ENCODE results near the gene PGAM5. TPM values are rescaled to one million over a fixed set of nuclear protein-coding genes. Genes with fewer than 3 reads are reported as not detected.

PGAM5 gene
- total and polyA plus RNA-seq, 8 donors: 9.0 to 27.3 (median 16.3) TPM

DNA sequence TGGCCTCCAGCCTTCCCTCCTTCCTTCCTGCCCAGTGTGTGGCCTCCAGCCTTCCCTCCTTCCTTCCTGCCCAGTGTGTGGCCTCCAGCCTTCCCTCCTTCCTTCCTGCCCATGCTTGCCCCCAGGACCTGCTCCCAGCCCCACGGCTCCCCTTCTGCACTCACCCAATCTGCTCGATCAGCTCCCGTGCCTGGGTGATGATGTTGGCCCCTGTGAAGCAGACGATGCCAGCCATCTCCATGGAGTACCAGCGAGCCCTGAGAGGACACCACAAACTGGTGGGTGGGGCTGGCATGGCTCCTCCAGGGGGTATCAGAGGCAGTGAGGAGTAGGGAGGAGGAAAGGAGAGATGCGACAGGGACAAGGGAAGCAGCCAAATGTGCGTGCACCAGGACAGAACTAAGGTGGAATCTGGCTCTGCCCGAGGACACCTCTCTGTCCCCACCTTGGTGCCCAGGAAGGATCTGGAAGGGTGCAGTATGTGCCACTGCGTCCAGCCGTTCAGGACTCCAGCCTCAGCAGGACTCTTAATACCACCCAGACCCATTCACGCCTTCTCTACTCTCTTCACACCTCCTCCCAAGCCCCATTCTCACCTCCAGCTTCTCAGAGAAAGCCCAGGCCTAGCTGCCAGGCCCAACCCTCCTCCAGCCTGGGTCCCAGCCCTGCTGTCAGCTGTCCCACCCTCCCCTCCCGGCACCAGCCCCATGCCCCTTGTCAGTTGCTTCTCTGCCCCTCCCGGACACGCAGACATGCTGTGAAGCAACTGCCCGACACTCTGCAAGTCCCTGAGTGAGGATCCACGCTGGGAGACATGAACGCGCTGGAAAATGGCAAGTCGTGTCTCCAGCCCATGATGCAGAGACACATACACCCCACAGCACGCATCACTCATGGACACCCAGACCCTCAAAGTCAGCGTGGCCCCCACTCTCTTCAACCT is 46.2 kb upstream of the PGAM5 start:
- 91 to 94% methylated on average over 20 to 21 of the region's 21 CpGs for WGBS, 2 donors
- Histone ChIP-seq H3K27me3 (no peaks in the 10 kb centered on the region), H3K9me3 (no peaks in the 10 kb centered on the region), H3K4me1 (no peaks in the 10 kb centered on the region), H3K36me3 (peaks cover 0 to 35% (median 0%) of the 10 kb centered on the region in 3 donors), H3K4me3 (no peak overlapping the region), H3K27ac (no peak overlapping the region)
- intact Hi-C loops (cut with DNase I): no loop called here
- FAIRE-seq (no peak), DNase-seq (no peak), ATAC-seq (no peak)
- TF ChIP-seq CTCF (IDR thresholded peaks at IDR 0.05): no peak

DNA sequence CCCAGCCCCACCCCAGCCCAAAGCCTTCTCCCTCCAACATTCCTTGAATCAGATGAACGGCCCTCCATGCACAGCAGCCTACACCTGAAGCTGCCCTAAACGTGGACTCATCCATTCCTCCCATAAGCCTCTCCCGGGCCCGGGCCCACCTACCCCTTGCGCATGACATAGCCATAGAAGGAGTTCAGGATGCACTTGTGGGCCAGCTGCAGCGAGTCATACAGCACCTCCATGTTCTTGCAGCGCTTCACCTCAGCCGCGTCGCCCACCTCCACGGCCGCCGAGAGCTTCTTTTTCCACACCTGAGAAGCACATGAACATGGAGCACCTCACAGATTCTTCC is 45.5 kb upstream of the PGAM5 start:
- Histone ChIP-seq H3K4me3 (no peak overlapping the region), H3K27ac (no peak overlapping the region), H3K4me1 (no peaks in the 10 kb centered on the region), H3K36me3 (peaks cover 0 to 35% (median 0%) of the 10 kb centered on the region in 3 donors), H3K9me3 (no peaks in the 10 kb centered on the region), H3K27me3 (no peaks in the 10 kb centered on the region)
- no peak for DNase-seq
- no peak for FAIRE-seq
- no peak for ATAC-seq
- TF ChIP-seq CTCF (IDR thresholded peaks at IDR 0.05): no peak
- intact Hi-C loops (cut with DNase I): no loop called here
- 94 to 97% methylated on average over 13 of the region's 13 CpGs for WGBS, 2 donors

- Histone ChIP-seq H3K27ac (no peak overlapping the region), H3K27me3 (no peaks in the 10 kb centered on the region), H3K9me3 (no peaks in the 10 kb centered on the region), H3K4me3 (no peak overlapping the region), H3K4me1 (no peaks in the 10 kb centered on the region), H3K36me3 (peaks cover 0 to 28% (median 0%) of the 10 kb centered on the region in 3 donors)
- DNase-seq: no peak
- intact Hi-C loops (cut with DNase I): no loop called here
- no peak for FAIRE-seq
- no peak for ATAC-seq
- 97% methylated on average over 6 of the region's 6 CpGs for WGBS, 2 donors
- no peak for TF ChIP-seq CTCF (IDR thresholded peaks at IDR 0.05)
These were observed 44.8 kb upstream of the PGAM5 start for GRCh38 chr12:132665794-132666193.

- Histone ChIP-seq H3K9me3 (no peaks in the 10 kb centered on the region), H3K27ac (no peak overlapping the region), H3K36me3 (peaks cover 0 to 30% (median 0%) of the 10 kb centered on the region in 3 donors), H3K4me3 (no peak overlapping the region), H3K27me3 (no peaks in the 10 kb centered on the region), H3K4me1 (no peaks in the 10 kb centered on the region)
- WGBS, 2 donors: 95 to 97% methylated on average over 30 of the region's 30 CpGs
- no peak for TF ChIP-seq CTCF (IDR thresholded peaks at IDR 0.05)
- intact Hi-C loops (cut with DNase I): no loop called here
- no peak for FAIRE-seq
- DNase-seq: no peak
- no peak for ATAC-seq
These were observed 42.2 kb upstream of the PGAM5 start for GRCh38 chr12:132668191-132669088.
